ENCODE data around the gene ARMC3.

Gene ARMC3

DNA sequence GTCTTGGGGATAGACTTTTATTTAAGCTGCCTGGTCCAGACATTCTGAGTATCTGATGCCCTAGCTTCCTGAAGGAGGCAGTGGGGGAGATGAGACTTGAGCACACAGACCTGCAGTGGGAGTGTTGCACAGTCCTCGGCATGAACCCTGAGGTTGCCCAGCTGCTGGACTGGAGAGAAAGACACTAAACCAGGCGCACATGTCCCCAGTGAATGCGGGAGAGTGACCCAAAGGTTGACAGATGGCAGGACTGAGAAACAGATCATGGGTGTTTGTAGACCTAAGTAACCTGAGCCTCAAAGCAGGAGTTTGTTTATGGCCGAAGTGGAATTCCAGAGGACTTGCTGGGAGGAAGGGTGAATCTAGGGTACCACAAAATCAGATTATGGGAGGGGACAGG is 151.8 kb downstream of the ARMC3 start:
- DNase-seq (ENCODE audit: low spot score) = no peak

GRCh38 chr10:23080262-23080661 is 152.4 kb downstream of the ARMC3 start:
- DNase-seq (ENCODE audit: low spot score) = no peak

- DNase-seq (ENCODE audit: low spot score) = no peak
Measured at GRCh38 chr10:23081221-23081750, 153.4 kb downstream of the ARMC3 start.

DNA sequence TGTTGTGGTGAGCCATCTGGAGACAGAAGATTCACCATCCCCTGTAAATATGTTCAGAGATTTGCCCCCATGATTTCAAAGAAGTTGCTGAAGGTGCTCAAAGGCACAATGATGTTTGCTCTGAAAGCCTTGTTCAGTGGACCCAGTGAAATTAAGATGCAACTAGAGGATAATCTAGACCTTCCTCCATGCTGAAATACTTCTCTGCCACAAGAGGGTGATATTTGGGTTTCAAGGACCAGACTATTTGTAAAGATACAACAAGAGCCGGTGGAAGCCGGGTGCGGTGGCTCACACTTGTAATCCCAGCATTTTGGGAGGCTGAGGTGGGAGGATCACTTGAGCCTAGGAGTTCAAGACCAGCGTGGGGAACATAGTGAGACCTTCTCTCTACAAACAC is 154.0 kb downstream of the ARMC3 start:
- no peak for DNase-seq (ENCODE audit: low spot score)

All from COLO829 (cell line).